Measurements from ENCODE around the gene KRTCAP2. TPM values are rescaled to one million over a fixed set of nuclear protein-coding genes. Genes with fewer than 3 reads are reported as not detected.
"Not testable (repeated sequence)": the region's sequence is repeated elsewhere in the genome, so short reads cannot be mapped to it uniquely, and the experiment has no call there.

The KRTCAP2 gene
- total RNA-seq, 2 donors from 2014 or later = 111 to 236 TPM

GRCh38 chr1:155166471-155167165, 6.5 kb downstream of the KRTCAP2 start:
- no peak for TF ChIP-seq POLR2A (IDR thresholded peaks at IDR 0.05)
- no peak for TF ChIP-seq POLR2AphosphoS5 (IDR thresholded peaks at IDR 0.05)
- TF ChIP-seq CTCF (IDR thresholded peaks at IDR 0.05) = no peak
- Histone ChIP-seq H3K4me3 (no peak overlapping the region), H3K27me3 (replicated peaks; ENCODE audit: insufficient read depth) (no peaks in the 10 kb centered on the region), H3K36me3 (peaks cover 0 to 11% of the 10 kb centered on the region in 2 donors), H3K4me1 (replicated peaks) (peaks cover 3% of the 10 kb centered on the region), H3K9me3 (no peaks in the 10 kb centered on the region), H3K27ac (peak overlapping the region; percentile 10 to 14)
- intact Hi-C loops (cut with DNase I) = loop anchor here (2.0 to 5.0 kb wide), 2 partner anchors 34 to 72 kb away; no protein-coding TSS in a partner anchor
- WGBS = 29% methylated on average over 26 of the region's 27 CpGs
- no peak for DNase-seq (ENCODE audit: low spot score)

- no peak for DNase-seq (ENCODE audit: low spot score)
- no peaks in the 10 kb centered on the region for H3K9me3 ChIP-seq
- peaks cover 3% of the 10 kb centered on the region for H3K4me1 ChIP-seq (replicated peaks)
- intact Hi-C loops (cut with DNase I) = loop anchor here (2.0 to 5.0 kb wide), 2 partner anchors 34 to 71 kb away; no protein-coding TSS in a partner anchor
- H3K36me3 ChIP-seq = peaks cover 0 to 11% of the 10 kb centered on the region in 2 donors
- WGBS = 61% methylated on average over 8 of the region's 8 CpGs
- peak overlapping the region in 1 of 2 donors; percentile 14 for H3K27ac ChIP-seq
- H3K27me3 ChIP-seq (replicated peaks; ENCODE audit: insufficient read depth) = no peaks in the 10 kb centered on the region
- TF ChIP-seq POLR2AphosphoS5 (IDR thresholded peaks at IDR 0.05) (no peak), POLR2A (IDR thresholded peaks at IDR 0.05) (no peak), CTCF (IDR thresholded peaks at IDR 0.05) (no peak)
- no peak overlapping the region for H3K4me3 ChIP-seq
Observed at GRCh38 chr1:155166051-155166470, 7.0 kb downstream of the KRTCAP2 start.

GRCh38 chr1:155164625-155165024, 8.5 kb downstream of the KRTCAP2 start:
- 95% methylated on average over 11 of the region's 11 CpGs for WGBS
- intact Hi-C loops (cut with DNase I) = loop anchor here (5.0 kb wide), 1 partner anchor 32 kb away; no protein-coding TSS in a partner anchor
- not testable (repeated sequence) for DNase-seq (ENCODE audit: low spot score)

GRCh38 chr1:155163785-155164184, 9.3 kb downstream of the KRTCAP2 start:
- DNase-seq (ENCODE audit: low spot score); H3K9me3 ChIP-seq; H3K36me3 ChIP-seq; H3K4me1 ChIP-seq (replicated peaks); H3K27ac ChIP-seq; H3K4me3 ChIP-seq; intact Hi-C loops (cut with DNase I); H3K27me3 ChIP-seq (replicated peaks; ENCODE audit: insufficient read depth): not testable (repeated sequence)
- WGBS = 97% methylated on average over 4 of the region's 4 CpGs

More at GRCh38 chr1:155164625-155165024, 8.5 kb downstream of the KRTCAP2 start:
- H3K4me3 ChIP-seq; H3K36me3 ChIP-seq; H3K27ac ChIP-seq; H3K4me1 ChIP-seq (replicated peaks); H3K9me3 ChIP-seq; H3K27me3 ChIP-seq (replicated peaks; ENCODE audit: insufficient read depth): not testable (repeated sequence)

GRCh38 chr1:155162631-155163030, 10.5 kb downstream of the KRTCAP2 start:
- H3K27ac ChIP-seq; H3K4me3 ChIP-seq; H3K9me3 ChIP-seq; H3K4me1 ChIP-seq (replicated peaks); DNase-seq (ENCODE audit: low spot score); H3K27me3 ChIP-seq (replicated peaks; ENCODE audit: insufficient read depth); H3K36me3 ChIP-seq; intact Hi-C loops (cut with DNase I): not testable (repeated sequence)
- 98% methylated on average over 6 of the region's 6 CpGs for WGBS

- H3K36me3 ChIP-seq = no peaks in the 10 kb centered on the region
- H3K27ac ChIP-seq = no peak overlapping the region
- H3K4me1 ChIP-seq (replicated peaks) = no peaks in the 10 kb centered on the region
- no peaks in the 10 kb centered on the region for H3K9me3 ChIP-seq
- intact Hi-C loops (cut with DNase I) = no loop called here
- no peak for DNase-seq (ENCODE audit: low spot score)
- no peak overlapping the region for H3K4me3 ChIP-seq
- TF ChIP-seq POLR2A (IDR thresholded peaks at IDR 0.05) = no peak
- no peak for TF ChIP-seq CTCF (IDR thresholded peaks at IDR 0.05)
- no peak for TF ChIP-seq POLR2AphosphoS5 (IDR thresholded peaks at IDR 0.05)
- no peaks in the 10 kb centered on the region for H3K27me3 ChIP-seq (replicated peaks; ENCODE audit: insufficient read depth)
- 80% methylated on average over 8 of the region's 8 CpGs for WGBS
Observed at GRCh38 chr1:155160128-155160527, 13.0 kb downstream of the KRTCAP2 start.

Data from prostate gland (tissue), 2 donors.